ENCODE results near the gene TICAM1. TPM values are rescaled to one million over a fixed set of nuclear protein-coding genes. Genes with fewer than 3 reads are reported as not detected.

The TICAM1 gene
- total and polyA plus RNA-seq, 2 experiments from 2014 or later, result 0.32 to 0.38 TPM

DNA sequence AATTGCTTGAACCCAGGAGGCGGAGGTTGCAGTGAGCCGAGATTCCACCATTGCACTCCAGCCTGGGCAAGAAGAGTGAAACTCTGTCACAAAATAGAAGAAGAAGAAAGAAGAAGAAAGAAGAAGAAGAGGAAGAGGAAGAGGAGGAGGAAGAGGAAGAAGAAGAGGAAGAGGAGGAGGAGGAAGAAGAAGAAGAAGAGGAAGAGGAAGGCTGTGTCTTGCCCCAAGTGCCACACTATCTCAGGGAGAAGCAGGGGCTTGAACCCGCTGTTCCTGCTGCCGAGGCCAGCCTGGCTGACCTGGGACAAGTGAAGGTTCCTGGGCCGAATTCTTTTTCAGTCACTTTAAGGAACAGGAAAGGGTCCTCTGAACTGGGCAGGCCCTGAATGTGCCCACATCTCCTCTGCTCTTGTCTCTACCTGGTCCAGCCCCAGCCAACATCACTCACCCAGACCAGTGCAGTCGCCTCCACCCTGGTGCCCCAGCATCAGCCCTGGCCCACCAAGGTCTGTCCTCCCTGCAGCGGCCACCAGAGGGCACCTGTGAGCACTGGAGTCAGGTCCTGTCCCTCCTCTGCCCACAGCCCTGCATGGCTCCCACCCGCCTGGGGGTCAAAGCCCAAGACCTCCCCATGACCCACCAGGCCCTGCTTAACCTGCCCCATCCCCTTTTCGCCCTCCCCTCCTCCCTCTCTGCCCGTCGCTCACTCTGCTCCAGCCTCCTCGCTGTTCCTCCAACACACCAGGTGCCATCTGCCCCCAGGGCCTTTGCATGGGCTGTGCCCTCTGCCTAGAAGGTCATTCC lies 20.0 kb downstream of the TICAM1 start:
- Mint-ChIP-seq H3K27me3 (ENCODE audit: insufficient read depth, low read depth, poor library complexity) (peaks cover 29% of the 10 kb centered on the region), H3K4me3 (no peak overlapping the region), H3K36me3 (ENCODE audit: low read depth) (peaks cover 4% of the 10 kb centered on the region; the same call in 2 of the 3 replicates), H3K9me3 (peaks cover 12% of the 10 kb centered on the region), H3K27ac (no peak overlapping the region), H3K4me1 (no peaks in the 10 kb centered on the region; the same call in 2 of the 3 replicates)
- H3K4me3 ChIP-seq, result no peak overlapping the region
- DNase-seq (ENCODE audit: low spot score) (peak; percentile 75), ATAC-seq (peak; percentile 76)
- H3K79me2 ChIP-seq (replicated peaks; ENCODE audit: insufficient read depth), result no peaks in the 10 kb centered on the region
- H3K4me1 ChIP-seq (ENCODE audit: insufficient read depth), result no peaks in the 10 kb centered on the region
- no peak overlapping the region for H3K27ac ChIP-seq (ENCODE audit: low read depth)
- H3K36me3 ChIP-seq (ENCODE audit: insufficient read depth), result no peaks in the 10 kb centered on the region
- TF ChIP-seq, protein P1, sequence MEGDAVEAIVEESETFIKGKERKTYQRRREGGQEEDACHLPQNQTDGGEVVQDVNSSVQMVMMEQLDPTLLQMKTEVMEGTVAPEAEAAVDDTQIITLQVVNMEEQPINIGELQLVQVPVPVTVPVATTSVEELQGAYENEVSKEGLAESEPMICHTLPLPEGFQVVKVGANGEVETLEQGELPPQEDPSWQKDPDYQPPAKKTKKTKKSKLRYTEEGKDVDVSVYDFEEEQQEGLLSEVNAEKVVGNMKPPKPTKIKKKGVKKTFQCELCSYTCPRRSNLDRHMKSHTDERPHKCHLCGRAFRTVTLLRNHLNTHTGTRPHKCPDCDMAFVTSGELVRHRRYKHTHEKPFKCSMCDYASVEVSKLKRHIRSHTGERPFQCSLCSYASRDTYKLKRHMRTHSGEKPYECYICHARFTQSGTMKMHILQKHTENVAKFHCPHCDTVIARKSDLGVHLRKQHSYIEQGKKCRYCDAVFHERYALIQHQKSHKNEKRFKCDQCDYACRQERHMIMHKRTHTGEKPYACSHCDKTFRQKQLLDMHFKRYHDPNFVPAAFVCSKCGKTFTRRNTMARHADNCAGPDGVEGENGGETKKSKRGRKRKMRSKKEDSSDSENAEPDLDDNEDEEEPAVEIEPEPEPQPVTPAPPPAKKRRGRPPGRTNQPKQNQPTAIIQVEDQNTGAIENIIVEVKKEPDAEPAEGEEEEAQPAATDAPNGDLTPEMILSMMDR (conservative IDR thresholded peaks at IDR 0.05; ENCODE audit: low read depth in 2 of 2), result peak; percentile 72 to 93
- no peak for TF ChIP-seq CREB1 (CRISPR knock-in tag; IDR thresholded peaks at IDR 0.05; ENCODE audit: low read depth)
- peaks cover 5% of the 10 kb centered on the region; the same call in 1 of the 2 replicates for H3K9me2 ChIP-seq (ENCODE audit: insufficient read depth)
- no peak overlapping the region for H2AFZ ChIP-seq
- no peaks in the 10 kb centered on the region for H4K20me1 ChIP-seq (replicated peaks; ENCODE audit: insufficient read depth)
- H3K27me3 ChIP-seq (ENCODE audit: insufficient read depth), result peaks cover under 1% of the 10 kb centered on the region; the same call in 1 of the 2 replicates
- H3K4me2 ChIP-seq, result no peak overlapping the region
- H3F3A ChIP-seq (replicated peaks; ENCODE audit: low read depth), result peaks cover 2% of the 10 kb centered on the region; the same call in 1 of the 2 replicates

DNA sequence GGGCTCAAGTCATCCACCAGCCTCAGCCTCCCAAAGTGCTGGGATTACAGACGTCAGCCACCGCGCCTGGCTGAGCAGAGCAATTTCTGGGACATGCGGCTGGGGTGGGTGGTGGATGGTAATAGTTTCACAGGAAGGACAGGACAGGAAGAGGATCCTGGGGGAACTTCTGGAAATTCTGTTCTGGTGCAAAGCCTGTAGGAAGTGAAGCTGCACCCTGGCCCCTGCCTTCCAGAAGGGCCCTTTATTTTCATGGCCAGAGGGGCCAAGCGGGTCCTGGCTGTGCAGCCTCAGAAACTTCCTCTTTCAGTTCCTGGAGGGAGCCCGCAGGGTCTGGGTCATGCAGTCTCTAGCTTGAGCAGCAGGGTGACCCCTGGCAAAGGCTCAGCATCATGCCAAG lies 24.3 kb downstream of the TICAM1 start:
- H4K20me1 ChIP-seq (replicated peaks; ENCODE audit: insufficient read depth), result no peaks in the 10 kb centered on the region
- H3K36me3 Mint-ChIP-seq (ENCODE audit: low read depth), result no peaks in the 10 kb centered on the region
- H3K27me3 ChIP-seq (ENCODE audit: insufficient read depth), result no peaks in the 10 kb centered on the region
- no peaks in the 10 kb centered on the region for H3K9me2 ChIP-seq (ENCODE audit: insufficient read depth)
- no peaks in the 10 kb centered on the region for H3K36me3 ChIP-seq (ENCODE audit: insufficient read depth)
- H3K27ac Mint-ChIP-seq, result no peak overlapping the region
- no peaks in the 10 kb centered on the region for H3K4me1 Mint-ChIP-seq
- H3K27me3 Mint-ChIP-seq (ENCODE audit: insufficient read depth, low read depth, poor library complexity), result peaks cover 16% of the 10 kb centered on the region
- no peak overlapping the region for H3K4me2 ChIP-seq
- H3K4me3 Mint-ChIP-seq, result no peak overlapping the region
- H3K9me3 Mint-ChIP-seq, result peaks cover 3% of the 10 kb centered on the region; the same call in 1 of the 3 replicates
- DNase-seq (ENCODE audit: low spot score), result no peak
- no peak for ATAC-seq
- peak overlapping the region; percentile 47; the same call in 1 of the 2 replicates for H2AFZ ChIP-seq
- TF ChIP-seq CREB1 (CRISPR knock-in tag; IDR thresholded peaks at IDR 0.05; ENCODE audit: low read depth) (no peak), JUNB (IDR thresholded peaks at IDR 0.05; ENCODE audit: unreplicated experiment) (no peak), EZH2phosphoT487 (IDR thresholded peaks at IDR 0.05; ENCODE audit: unreplicated experiment) (no peak), ZNF331 (CRISPR knock-in tag; IDR thresholded peaks at IDR 0.05; ENCODE audit: low read depth) (no peak), NANOG (IDR thresholded peaks at IDR 0.05; ENCODE audit: borderline replicate concordance) (no peak), ZNF114 (CRISPR knock-in tag; IDR thresholded peaks at IDR 0.05) (no peak), POLR2AphosphoS5 (IDR thresholded peaks at IDR 0.05; ENCODE audit: low read depth) (no peak)
- TF ChIP-seq, protein P2, sequence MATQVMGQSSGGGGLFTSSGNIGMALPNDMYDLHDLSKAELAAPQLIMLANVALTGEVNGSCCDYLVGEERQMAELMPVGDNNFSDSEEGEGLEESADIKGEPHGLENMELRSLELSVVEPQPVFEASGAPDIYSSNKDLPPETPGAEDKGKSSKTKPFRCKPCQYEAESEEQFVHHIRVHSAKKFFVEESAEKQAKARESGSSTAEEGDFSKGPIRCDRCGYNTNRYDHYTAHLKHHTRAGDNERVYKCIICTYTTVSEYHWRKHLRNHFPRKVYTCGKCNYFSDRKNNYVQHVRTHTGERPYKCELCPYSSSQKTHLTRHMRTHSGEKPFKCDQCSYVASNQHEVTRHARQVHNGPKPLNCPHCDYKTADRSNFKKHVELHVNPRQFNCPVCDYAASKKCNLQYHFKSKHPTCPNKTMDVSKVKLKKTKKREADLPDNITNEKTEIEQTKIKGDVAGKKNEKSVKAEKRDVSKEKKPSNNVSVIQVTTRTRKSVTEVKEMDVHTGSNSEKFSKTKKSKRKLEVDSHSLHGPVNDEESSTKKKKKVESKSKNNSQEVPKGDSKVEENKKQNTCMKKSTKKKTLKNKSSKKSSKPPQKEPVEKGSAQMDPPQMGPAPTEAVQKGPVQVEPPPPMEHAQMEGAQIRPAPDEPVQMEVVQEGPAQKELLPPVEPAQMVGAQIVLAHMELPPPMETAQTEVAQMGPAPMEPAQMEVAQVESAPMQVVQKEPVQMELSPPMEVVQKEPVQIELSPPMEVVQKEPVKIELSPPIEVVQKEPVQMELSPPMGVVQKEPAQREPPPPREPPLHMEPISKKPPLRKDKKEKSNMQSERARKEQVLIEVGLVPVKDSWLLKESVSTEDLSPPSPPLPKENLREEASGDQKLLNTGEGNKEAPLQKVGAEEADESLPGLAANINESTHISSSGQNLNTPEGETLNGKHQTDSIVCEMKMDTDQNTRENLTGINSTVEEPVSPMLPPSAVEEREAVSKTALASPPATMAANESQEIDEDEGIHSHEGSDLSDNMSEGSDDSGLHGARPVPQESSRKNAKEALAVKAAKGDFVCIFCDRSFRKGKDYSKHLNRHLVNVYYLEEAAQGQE (IDR thresholded peaks at IDR 0.05; ENCODE audit: unreplicated experiment), result no peak
- H3K4me3 ChIP-seq, result no peak overlapping the region
- H3K79me2 ChIP-seq (replicated peaks; ENCODE audit: insufficient read depth), result no peaks in the 10 kb centered on the region
- no peak overlapping the region for H3K27ac ChIP-seq (ENCODE audit: low read depth)
- 0 out of 2 replicates have a peak, but pooled peaks cover 2% of the 10 kb centered on the region for H3F3A ChIP-seq (replicated peaks; ENCODE audit: low read depth)
- no peaks in the 10 kb centered on the region for H3K4me1 ChIP-seq (ENCODE audit: insufficient read depth)

Measured in GM23338 (cell line).